ENCODE data around the gene MATN1. TPM values are rescaled to one million over a fixed set of nuclear protein-coding genes. Genes with fewer than 3 reads are reported as not detected.

The MATN1 gene
- total and polyA plus RNA-seq, 12 donors = not detected

- DNase-seq = no peak
- Histone ChIP-seq H3K27ac (no peak overlapping the region), H3K4me1 (peaks cover 0 to 17% (median 0%) of the 10 kb centered on the region in 9 donors), H3K9me3 (no peaks in the 10 kb centered on the region), H3K4me3 (no peak overlapping the region), H3K27me3 (no peaks in the 10 kb centered on the region), H3K36me3 (peaks cover 0 to 39% (median 0%) of the 10 kb centered on the region in 9 donors)
- TF ChIP-seq CTCF (IDR thresholded peaks at IDR 0.05) = no peak
- ATAC-seq = no peak
- intact Hi-C loops (cut with DNase I) = no loop called here
- 79 to 84% methylated on average over 10 of the region's 10 CpGs for WGBS, 2 donors
These were observed 7.9 kb upstream of the MATN1 start for GRCh38 chr1:30731109-30731805.

- DNase-seq (no peak), ATAC-seq (peak in 1 of 8 donors; percentile 13)
- Histone ChIP-seq H3K4me3 (no peak overlapping the region), H3K4me1 (peaks cover 0 to 16% (median 0%) of the 10 kb centered on the region in 9 donors), H3K9me3 (no peaks in the 10 kb centered on the region), H3K27me3 (no peaks in the 10 kb centered on the region), H3K36me3 (peaks cover 0 to 38% (median 0%) of the 10 kb centered on the region in 9 donors), H3K27ac (no peak overlapping the region)
- no peak for TF ChIP-seq CTCF (IDR thresholded peaks at IDR 0.05)
- intact Hi-C loops (cut with DNase I) = no loop called here
- WGBS, 2 donors = 59 to 63% methylated on average over 23 of the region's 23 CpGs
These were observed 7.1 kb upstream of the MATN1 start for GRCh38 chr1:30730346-30731108.

- H3K36me3 ChIP-seq = peaks cover 0 to 33% (median 0%) of the 10 kb centered on the region in 9 donors
- peaks cover 0 to 10% (median 0%) of the 10 kb centered on the region in 9 donors for H3K4me1 ChIP-seq
- 94% methylated on average over 6 of the region's 6 CpGs for WGBS, 2 donors
- H3K27ac ChIP-seq = no peak overlapping the region
- no peaks in the 10 kb centered on the region for H3K9me3 ChIP-seq
- no peaks in the 10 kb centered on the region for H3K27me3 ChIP-seq
- intact Hi-C loops (cut with DNase I) = loop anchor here in 1 of 10 donors (10.0 kb wide), 1 partner anchor 425 kb away; no protein-coding TSS in a partner anchor
- TF ChIP-seq CTCF (IDR thresholded peaks at IDR 0.05) = no peak
- no peak for DNase-seq
- H3K4me3 ChIP-seq = no peak overlapping the region
- no peak for ATAC-seq
These were observed 6.5 kb upstream of the MATN1 start for GRCh38 chr1:30729901-30730300.

GRCh38 chr1:30728832-30729638 lies 5.7 kb upstream of the MATN1 start:
- H3K27me3 ChIP-seq = no peaks in the 10 kb centered on the region
- no peak for TF ChIP-seq CTCF (IDR thresholded peaks at IDR 0.05)
- DNase-seq (no peak), ATAC-seq (no peak)
- WGBS, 2 donors = 73 to 85% methylated on average over 17 of the region's 17 CpGs
- no peaks in the 10 kb centered on the region for H3K9me3 ChIP-seq
- no peak overlapping the region for H3K4me3 ChIP-seq
- peaks cover 0 to 24% (median 0%) of the 10 kb centered on the region in 9 donors for H3K36me3 ChIP-seq
- H3K4me1 ChIP-seq = peaks cover 0 to 8% (median 0%) of the 10 kb centered on the region in 9 donors
- intact Hi-C loops (cut with DNase I) = loop anchor here in 1 of 10 donors (10.0 kb wide), 1 partner anchor 426 kb away; no protein-coding TSS in a partner anchor
- H3K27ac ChIP-seq = no peak overlapping the region
